MCF 10A (cell line): ENCODE results near the gene CLIP4. TPM values are rescaled to one million over a fixed set of nuclear protein-coding genes. Genes with fewer than 3 reads are reported as not detected.
"Not testable (repeated sequence)": the region's sequence is repeated elsewhere in the genome, so short reads cannot be mapped to it uniquely, and the experiment has no call there.

Source experiments
- BruUV-seq: library from RNA; stranded (reverse); fragments of 400-500 nt; replicated peaks from 2 replicates; lab custom pipeline; 2021; lab: Mats Ljungman, UMichigan
- CTCF ChIA-PET: fragments of 300-600 bp; sonication (Branson Sonifier 250); formaldehyde crosslinking; extraction: SDS; loops from one replicate; lab custom pipeline; 2021; ENCODE audit warnings: antibody characterized with exemption, inconsistent platforms; lab: Yijun Ruan, JAX
- POLR2A ChIA-PET: fragments of 300-600, 350-650 bp; sonication (Branson Sonifier 250); formaldehyde crosslinking; extraction: SDS; loops from one replicate; lab custom pipeline; 2020; ENCODE audit warnings: antibody characterized with exemption, inconsistent platforms; lab: Yijun Ruan, JAX
- DNase-seq: peaks from one replicate; pipeline ENCODE4 v3.0.0-alpha.2; 2018; ENCODE audit not compliant: unreplicated experiment
- H3K27ac Mint-ChIP-seq: one replicate; pipeline ENCODE4 v1.8.0; 2022; ENCODE audit warnings: mild to moderate bottlenecking, low read depth, mixed read lengths; ENCODE audit not compliant: unreplicated experiment
- H3K27me3 Mint-ChIP-seq: one replicate; pipeline ENCODE4 v1.8.0; 2022; ENCODE audit warnings: mixed read lengths; ENCODE audit not compliant: insufficient read depth, unreplicated experiment
- H3K36me3 Mint-ChIP-seq: one replicate; pipeline ENCODE4 v1.8.0; 2022; ENCODE audit warnings: mild to moderate bottlenecking, moderate library complexity, mixed read lengths; ENCODE audit not compliant: insufficient read depth, unreplicated experiment
- H3K4me1 Mint-ChIP-seq: one replicate; pipeline ENCODE4 v1.8.0; 2022; ENCODE audit warnings: mixed read lengths; ENCODE audit not compliant: insufficient read depth, unreplicated experiment
- H3K4me3 Mint-ChIP-seq: one replicate; pipeline ENCODE4 v1.8.0; 2022; ENCODE audit warnings: mild to moderate bottlenecking, moderate library complexity, mixed read lengths; ENCODE audit not compliant: unreplicated experiment
- H3K9me3 Mint-ChIP-seq: one replicate; pipeline ENCODE4 v1.8.0; 2022; ENCODE audit warnings: mixed read lengths; ENCODE audit not compliant: unreplicated experiment
- intact Hi-C: fragments of 100-400 bp; cut with micrococcal nuclease; formaldehyde crosslinking; loops from 2 replicates; pipeline ENCODE4 v1.14.1; 2022
- total RNA-seq: library from RNA; stranded (reverse); gene quantifications from 2 replicates; pipeline ENCODE4 v1.2.3, GENCODE V29; 2022
- TF ChIP-seq, protein P1 (sequence below): fragments of 200-600 bp; IDR thresholded peaks from one replicate; pipeline ENCODE4 v1.8.0; 2022; ENCODE audit warnings: antibody characterized with exemption, mild to moderate bottlenecking; ENCODE audit not compliant: unreplicated experiment

The CLIP4 gene
- total RNA-seq, 1 experiment from 2014 or later: 77.8 TPM

DNA sequence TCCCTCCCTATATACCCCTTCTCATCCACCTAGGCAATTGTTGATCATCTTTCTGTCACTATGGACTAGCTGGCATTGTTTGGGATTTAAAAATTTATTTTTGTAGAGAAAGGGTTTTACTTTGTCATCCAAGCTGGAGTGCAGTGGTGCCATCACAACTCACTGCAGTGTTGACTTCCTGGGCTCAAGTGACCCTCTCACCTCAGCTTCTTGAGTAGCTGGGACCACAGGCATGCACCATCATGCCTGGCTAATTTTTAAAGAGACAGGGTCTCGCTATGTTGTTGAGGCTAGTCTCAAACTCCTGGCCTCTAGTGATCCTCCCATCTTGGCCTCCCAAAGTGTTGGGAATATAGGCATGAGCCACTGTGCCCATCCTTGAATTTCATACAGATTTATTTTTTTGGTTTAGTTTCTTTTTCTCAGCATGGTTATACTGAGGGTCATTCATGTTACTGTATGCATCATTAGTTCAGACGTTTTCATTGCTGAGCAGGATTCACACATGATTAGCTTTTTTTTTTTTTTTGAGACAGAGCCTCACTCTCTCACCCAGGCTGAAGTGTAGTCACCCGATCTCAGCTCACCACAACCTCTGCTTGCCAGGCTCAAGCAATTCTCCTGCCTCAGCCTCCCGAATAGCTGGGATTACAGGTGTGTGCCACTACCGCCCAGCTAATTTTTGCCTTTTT lies 32.3 kb upstream of the CLIP4 start:
- POLR2A ChIA-PET: interaction anchor here (0.7 kb wide), 1 partner anchor 25 kb away, joined by 3 read pairs; no protein-coding TSS in a partner anchor
- TF ChIP-seq, protein P1, sequence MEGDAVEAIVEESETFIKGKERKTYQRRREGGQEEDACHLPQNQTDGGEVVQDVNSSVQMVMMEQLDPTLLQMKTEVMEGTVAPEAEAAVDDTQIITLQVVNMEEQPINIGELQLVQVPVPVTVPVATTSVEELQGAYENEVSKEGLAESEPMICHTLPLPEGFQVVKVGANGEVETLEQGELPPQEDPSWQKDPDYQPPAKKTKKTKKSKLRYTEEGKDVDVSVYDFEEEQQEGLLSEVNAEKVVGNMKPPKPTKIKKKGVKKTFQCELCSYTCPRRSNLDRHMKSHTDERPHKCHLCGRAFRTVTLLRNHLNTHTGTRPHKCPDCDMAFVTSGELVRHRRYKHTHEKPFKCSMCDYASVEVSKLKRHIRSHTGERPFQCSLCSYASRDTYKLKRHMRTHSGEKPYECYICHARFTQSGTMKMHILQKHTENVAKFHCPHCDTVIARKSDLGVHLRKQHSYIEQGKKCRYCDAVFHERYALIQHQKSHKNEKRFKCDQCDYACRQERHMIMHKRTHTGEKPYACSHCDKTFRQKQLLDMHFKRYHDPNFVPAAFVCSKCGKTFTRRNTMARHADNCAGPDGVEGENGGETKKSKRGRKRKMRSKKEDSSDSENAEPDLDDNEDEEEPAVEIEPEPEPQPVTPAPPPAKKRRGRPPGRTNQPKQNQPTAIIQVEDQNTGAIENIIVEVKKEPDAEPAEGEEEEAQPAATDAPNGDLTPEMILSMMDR: no peak
- CTCF ChIA-PET: interaction anchor here (0.6 kb wide), 1 partner anchor 1140 kb away, joined by 3 read pairs; no protein-coding TSS in a partner anchor
- BruUV-seq: no TSS peak
- H3K9me3 Mint-ChIP-seq: no peaks in the 10 kb centered on the region
- no peaks in the 10 kb centered on the region for H3K27me3 Mint-ChIP-seq
- intact Hi-C loops: no loop called here
- H3K4me1 Mint-ChIP-seq: peaks cover 5% of the 10 kb centered on the region
- DNase-seq: no peak
- no peak overlapping the region for H3K4me3 Mint-ChIP-seq
- no peak overlapping the region for H3K27ac Mint-ChIP-seq
- H3K36me3 Mint-ChIP-seq: no peaks in the 10 kb centered on the region

DNA sequence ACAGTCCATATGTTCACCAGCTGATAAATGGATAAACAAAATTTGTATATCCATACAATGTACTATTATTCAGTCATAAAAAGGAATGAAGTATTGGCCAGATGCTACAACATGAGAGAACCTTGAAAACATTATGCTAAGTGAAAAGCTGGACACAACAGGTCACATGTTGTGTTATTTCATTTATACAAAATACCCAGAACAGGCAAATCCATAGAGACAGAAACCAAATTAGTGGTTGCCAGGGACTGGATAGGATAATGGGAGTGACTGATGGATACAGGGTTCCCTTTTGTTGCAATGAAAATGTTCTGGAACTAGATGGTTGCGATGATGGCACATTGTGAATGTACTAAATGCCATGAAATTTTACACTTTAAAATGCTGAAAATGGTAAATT lies 30.7 kb upstream of the CLIP4 start:
- BruUV-seq: no TSS peak
- no peaks in the 10 kb centered on the region for H3K9me3 Mint-ChIP-seq
- CTCF ChIA-PET: no interaction called here
- H3K4me3 Mint-ChIP-seq: no peak overlapping the region
- no peak for DNase-seq
- no peaks in the 10 kb centered on the region for H3K27me3 Mint-ChIP-seq
- no peaks in the 10 kb centered on the region for H3K36me3 Mint-ChIP-seq
- no peak overlapping the region for H3K27ac Mint-ChIP-seq
- H3K4me1 Mint-ChIP-seq: peaks cover 5% of the 10 kb centered on the region
- intact Hi-C loops: no loop called here
- POLR2A ChIA-PET: interaction anchor here (0.9 to 1.3 kb wide), 2 partner anchors 8 to 57 kb away, joined by 3 to 4 read pairs; no protein-coding TSS in a partner anchor
- TF ChIP-seq, protein P1: no peak

DNA sequence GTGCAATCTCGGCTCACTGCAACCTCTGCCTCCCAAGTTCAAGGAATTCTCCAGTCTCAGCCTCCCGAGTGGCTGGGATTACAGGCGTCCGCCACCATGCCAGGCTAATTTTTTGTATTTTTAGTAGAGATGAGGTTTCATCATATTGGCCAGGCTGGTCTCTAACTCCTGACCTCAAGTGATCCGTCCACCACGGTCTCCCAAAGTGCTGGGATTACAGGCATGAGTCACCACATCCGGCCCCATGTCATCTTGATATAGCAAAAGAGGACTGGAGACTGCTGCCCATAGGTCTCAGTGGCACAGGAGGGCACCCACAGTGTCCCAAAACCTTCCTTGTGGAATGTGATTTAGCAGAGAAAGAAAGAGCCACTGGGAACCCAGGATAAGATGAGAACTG lies 24.9 kb upstream of the CLIP4 start:
- CTCF ChIA-PET: interaction anchor here (0.8 to 1.0 kb wide), 2 partner anchors 8 to 15 kb away, joined by 3 read pairs; no protein-coding TSS in a partner anchor
- H3K4me3 Mint-ChIP-seq, H3K27me3 Mint-ChIP-seq, BruUV-seq, POLR2A ChIA-PET, H3K4me1 Mint-ChIP-seq, H3K27ac Mint-ChIP-seq, intact Hi-C loops, H3K36me3 Mint-ChIP-seq, H3K9me3 Mint-ChIP-seq: not testable (repeated sequence)
- DNase-seq: peak; percentile 31

DNA sequence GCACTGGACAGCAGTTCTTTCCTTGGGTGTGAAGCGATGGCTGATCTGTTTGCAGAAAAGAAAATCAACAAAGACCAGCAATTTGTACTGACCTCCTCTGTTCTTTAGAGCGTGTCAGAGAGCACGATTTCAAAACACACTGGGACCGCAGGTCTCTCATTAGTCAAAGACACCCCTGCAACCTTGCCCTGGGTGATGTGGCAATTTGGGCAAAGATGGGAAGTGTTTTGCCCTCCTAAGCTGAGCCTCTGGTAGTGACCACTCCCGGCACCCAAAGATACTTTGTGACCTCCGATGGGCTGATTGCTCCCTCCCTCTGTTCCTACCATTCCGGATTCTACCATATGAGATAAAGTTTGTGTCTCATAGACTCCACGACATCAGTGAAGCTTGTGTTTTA lies 18.2 kb upstream of the CLIP4 start:
- H3K27me3 Mint-ChIP-seq: no peaks in the 10 kb centered on the region
- CTCF ChIA-PET: no interaction called here
- POLR2A ChIA-PET: interaction anchor here (1.5 to 2.7 kb wide), 2 partner anchors 9 to 11 kb away, joined by 3 to 13 read pairs; no protein-coding TSS in a partner anchor
- H3K9me3 Mint-ChIP-seq: no peaks in the 10 kb centered on the region
- TF ChIP-seq, protein P1: no peak
- no peaks in the 10 kb centered on the region for H3K4me1 Mint-ChIP-seq
- no peaks in the 10 kb centered on the region for H3K36me3 Mint-ChIP-seq
- no TSS peak for BruUV-seq
- intact Hi-C loops: no loop called here
- H3K4me3 Mint-ChIP-seq: no peak overlapping the region
- no peak for DNase-seq
- H3K27ac Mint-ChIP-seq: no peak overlapping the region
